ENCODE data around the gene C6orf136. TPM values are rescaled to one million over a fixed set of nuclear protein-coding genes. Genes with fewer than 3 reads are reported as not detected.

C6orf136 gene
- total and polyA plus RNA-seq, 9 of the 15 experiments (the other 6 are each of a cell fraction or from before 2014, with no cell fraction given), result 14.1 to 63.1 (median 18.4) TPM

DNA sequence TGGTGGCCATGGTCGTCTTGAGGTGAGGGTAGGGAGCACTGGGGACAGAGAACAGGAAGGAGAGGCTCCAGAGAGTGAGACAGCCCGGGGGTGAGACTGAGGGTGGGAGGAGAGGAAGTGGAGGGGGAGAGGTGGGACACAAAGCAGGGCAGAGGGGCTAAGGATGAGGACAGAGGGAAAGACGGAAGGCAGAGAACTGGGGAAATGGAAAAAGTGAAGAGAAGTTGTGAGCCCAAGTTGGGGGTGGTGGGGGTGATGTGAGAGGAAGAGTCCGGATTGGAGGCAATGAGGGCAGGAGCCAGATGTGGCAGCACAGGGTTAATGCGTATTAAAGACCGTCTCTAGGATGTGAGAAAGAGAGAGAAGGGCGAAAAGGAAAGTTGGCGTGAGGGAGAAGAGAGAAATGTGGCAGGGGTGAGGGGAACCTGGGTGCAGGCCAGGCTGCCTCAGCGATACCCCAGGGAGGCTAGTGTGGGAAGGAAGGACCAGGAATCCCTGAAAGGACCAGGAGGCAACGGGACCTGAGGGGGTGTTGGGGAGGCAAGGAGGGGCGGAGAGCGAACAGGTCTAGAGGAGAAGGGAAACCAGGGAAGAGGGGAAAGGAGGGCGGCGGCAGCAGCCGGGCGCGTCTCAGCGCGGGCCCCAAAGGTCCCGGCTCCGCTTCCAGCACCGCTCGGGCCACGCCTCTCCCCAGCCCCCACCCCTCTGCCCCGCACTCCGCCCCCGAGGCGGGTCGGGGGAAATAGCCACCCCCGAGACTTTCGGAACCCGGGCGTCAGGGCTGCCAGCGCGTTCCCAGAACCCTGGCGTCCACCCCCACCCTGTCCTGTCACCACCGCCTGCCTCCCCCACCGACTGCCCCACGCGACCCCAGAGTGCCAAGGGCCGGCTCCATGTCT is 39.3 kb downstream of the C6orf136 start, which contains the start of gene PPP1R18 (continued):
- no peak for TF ChIP-seq HOXB6 (CRISPR knock-in tag; IDR thresholded peaks at IDR 0.05; ENCODE audit: borderline replicate concordance)
- no peak for TF ChIP-seq FOSL1 (tag; conservative IDR thresholded peaks at IDR 0.05)
- TF ChIP-seq, protein P1, sequence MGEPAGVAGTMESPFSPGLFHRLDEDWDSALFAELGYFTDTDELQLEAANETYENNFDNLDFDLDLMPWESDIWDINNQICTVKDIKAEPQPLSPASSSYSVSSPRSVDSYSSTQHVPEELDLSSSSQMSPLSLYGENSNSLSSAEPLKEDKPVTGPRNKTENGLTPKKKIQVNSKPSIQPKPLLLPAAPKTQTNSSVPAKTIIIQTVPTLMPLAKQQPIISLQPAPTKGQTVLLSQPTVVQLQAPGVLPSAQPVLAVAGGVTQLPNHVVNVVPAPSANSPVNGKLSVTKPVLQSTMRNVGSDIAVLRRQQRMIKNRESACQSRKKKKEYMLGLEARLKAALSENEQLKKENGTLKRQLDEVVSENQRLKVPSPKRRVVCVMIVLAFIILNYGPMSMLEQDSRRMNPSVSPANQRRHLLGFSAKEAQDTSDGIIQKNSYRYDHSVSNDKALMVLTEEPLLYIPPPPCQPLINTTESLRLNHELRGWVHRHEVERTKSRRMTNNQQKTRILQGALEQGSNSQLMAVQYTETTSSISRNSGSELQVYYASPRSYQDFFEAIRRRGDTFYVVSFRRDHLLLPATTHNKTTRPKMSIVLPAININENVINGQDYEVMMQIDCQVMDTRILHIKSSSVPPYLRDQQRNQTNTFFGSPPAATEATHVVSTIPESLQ (CRISPR knock-in tag; IDR thresholded peaks at IDR 0.05), result no peak
- no peak for TF ChIP-seq MIER1 (IDR thresholded peaks at IDR 0.05; ENCODE audit: low read depth)
- TF ChIP-seq ZSCAN29 (IDR thresholded peaks at IDR 0.05), result peak; percentile 55; the same call in 1 of the 2 replicates
- no peak for TF ChIP-seq TCFL5 (CRISPR knock-in tag; conservative IDR thresholded peaks at IDR 0.05)
- TF ChIP-seq, protein P2, sequence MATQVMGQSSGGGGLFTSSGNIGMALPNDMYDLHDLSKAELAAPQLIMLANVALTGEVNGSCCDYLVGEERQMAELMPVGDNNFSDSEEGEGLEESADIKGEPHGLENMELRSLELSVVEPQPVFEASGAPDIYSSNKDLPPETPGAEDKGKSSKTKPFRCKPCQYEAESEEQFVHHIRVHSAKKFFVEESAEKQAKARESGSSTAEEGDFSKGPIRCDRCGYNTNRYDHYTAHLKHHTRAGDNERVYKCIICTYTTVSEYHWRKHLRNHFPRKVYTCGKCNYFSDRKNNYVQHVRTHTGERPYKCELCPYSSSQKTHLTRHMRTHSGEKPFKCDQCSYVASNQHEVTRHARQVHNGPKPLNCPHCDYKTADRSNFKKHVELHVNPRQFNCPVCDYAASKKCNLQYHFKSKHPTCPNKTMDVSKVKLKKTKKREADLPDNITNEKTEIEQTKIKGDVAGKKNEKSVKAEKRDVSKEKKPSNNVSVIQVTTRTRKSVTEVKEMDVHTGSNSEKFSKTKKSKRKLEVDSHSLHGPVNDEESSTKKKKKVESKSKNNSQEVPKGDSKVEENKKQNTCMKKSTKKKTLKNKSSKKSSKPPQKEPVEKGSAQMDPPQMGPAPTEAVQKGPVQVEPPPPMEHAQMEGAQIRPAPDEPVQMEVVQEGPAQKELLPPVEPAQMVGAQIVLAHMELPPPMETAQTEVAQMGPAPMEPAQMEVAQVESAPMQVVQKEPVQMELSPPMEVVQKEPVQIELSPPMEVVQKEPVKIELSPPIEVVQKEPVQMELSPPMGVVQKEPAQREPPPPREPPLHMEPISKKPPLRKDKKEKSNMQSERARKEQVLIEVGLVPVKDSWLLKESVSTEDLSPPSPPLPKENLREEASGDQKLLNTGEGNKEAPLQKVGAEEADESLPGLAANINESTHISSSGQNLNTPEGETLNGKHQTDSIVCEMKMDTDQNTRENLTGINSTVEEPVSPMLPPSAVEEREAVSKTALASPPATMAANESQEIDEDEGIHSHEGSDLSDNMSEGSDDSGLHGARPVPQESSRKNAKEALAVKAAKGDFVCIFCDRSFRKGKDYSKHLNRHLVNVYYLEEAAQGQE (IDR thresholded peaks at IDR 0.05; ENCODE audit: borderline replicate concordance), result no peak
- TF ChIP-seq, protein P2 (CRISPR knock-in tag; IDR thresholded peaks at IDR 0.05; ENCODE audit: low read depth), result no peak
- TF ChIP-seq KDM5B (IDR thresholded peaks at IDR 0.05; ENCODE audit: insufficient replicate concordance, low read depth, low read length), result no peak
- no peak for TF ChIP-seq HNRNPL (IDR thresholded peaks at IDR 0.05; ENCODE audit: low read depth, low read length)
- no peak for TF ChIP-seq ZNF695 (CRISPR knock-in tag; IDR thresholded peaks at IDR 0.05)
- TF ChIP-seq SRSF1 (IDR thresholded peaks at IDR 0.05; ENCODE audit: low read depth, low read length), result no peak
- no peak for TF ChIP-seq YBX1 (IDR thresholded peaks at IDR 0.05)
- TF ChIP-seq SP1 (CRISPR knock-in tag; IDR thresholded peaks at IDR 0.05), result no peak; the same call in 1 of the 2 replicates
- TF ChIP-seq, protein P3, sequence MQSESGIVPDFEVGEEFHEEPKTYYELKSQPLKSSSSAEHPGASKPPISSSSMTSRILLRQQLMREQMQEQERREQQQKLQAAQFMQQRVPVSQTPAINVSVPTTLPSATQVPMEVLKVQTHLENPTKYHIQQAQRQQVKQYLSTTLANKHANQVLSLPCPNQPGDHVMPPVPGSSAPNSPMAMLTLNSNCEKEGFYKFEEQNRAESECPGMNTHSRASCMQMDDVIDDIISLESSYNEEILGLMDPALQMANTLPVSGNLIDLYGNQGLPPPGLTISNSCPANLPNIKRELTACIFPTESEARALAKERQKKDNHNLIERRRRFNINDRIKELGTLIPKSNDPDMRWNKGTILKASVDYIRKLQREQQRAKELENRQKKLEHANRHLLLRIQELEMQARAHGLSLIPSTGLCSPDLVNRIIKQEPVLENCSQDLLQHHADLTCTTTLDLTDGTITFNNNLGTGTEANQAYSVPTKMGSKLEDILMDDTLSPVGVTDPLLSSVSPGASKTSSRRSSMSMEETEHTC (IDR thresholded peaks at IDR 0.05), result no peak
- peak; percentile 8 for TF ChIP-seq HNRNPLL (IDR thresholded peaks at IDR 0.05; ENCODE audit: low read depth, low read length, poor library complexity, severe bottlenecking)
- no peak for TF ChIP-seq COPS2 (conservative IDR thresholded peaks at IDR 0.05)

Data from K562 (cell line).